Retinal pigment epithelial cell (primary cell): ENCODE results near the gene PARD6B.

Source experiments
- DNase-seq: peaks from one replicate; pipeline ENCODE4 v3.0.0-alpha.2; 2010; ENCODE audit warnings: low read depth
- H3K4me3 ChIP-seq: 2 replicates; pipeline ENCODE4 v1.5.1; 2011; ENCODE audit warnings: mild to moderate bottlenecking, low read length, control low read depth, moderate library complexity
- TF ChIP-seq, protein P1 (sequence below): conservative IDR thresholded peaks from 2 replicates; pipeline ENCODE4 v1.5.1; 2011; ENCODE audit warnings: low read depth, low read length, control low read depth, inconsistent platforms

Gene PARD6B

DNA sequence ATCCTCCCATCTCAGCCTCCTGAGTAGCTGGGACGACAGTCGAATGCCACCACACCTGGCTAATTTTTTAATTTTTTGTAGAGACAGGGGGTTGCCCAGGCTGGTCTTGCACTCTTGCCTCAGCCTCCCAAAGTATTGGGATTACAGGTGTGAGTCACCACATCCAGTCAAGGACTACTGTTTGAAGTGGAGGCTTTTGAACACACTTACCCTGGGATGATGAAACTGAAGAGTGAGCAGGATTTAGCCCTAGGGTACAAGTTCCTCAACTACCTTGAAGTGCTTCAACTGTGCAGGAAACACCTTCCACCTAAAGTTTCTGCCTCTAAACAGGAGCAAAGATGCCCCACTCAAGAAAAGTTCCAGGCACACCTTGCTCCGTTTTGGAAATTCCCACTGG is 15.7 kb upstream of the PARD6B start:
- DNase-seq, result no peak
- TF ChIP-seq, protein P1, sequence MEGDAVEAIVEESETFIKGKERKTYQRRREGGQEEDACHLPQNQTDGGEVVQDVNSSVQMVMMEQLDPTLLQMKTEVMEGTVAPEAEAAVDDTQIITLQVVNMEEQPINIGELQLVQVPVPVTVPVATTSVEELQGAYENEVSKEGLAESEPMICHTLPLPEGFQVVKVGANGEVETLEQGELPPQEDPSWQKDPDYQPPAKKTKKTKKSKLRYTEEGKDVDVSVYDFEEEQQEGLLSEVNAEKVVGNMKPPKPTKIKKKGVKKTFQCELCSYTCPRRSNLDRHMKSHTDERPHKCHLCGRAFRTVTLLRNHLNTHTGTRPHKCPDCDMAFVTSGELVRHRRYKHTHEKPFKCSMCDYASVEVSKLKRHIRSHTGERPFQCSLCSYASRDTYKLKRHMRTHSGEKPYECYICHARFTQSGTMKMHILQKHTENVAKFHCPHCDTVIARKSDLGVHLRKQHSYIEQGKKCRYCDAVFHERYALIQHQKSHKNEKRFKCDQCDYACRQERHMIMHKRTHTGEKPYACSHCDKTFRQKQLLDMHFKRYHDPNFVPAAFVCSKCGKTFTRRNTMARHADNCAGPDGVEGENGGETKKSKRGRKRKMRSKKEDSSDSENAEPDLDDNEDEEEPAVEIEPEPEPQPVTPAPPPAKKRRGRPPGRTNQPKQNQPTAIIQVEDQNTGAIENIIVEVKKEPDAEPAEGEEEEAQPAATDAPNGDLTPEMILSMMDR, result no peak
- no peak overlapping the region for H3K4me3 ChIP-seq

DNA sequence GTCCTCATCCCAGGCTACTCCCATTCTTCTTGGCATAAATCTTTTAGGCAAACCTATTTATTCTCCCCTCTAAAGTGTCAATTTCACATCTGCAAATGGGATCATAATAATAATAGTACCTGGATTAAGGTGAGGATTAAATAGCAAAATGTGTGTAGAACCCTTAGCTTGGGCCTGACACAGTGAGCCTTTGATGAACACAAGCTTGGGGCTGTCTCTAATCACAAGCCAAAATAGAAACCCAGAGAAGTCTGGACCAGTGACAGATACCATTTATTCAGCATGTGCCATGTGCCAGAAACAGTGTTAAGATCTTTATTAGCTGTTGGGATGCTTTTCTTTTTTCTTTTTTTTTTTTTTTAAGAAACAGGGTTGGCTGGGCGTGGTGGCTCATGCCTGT is 14.9 kb upstream of the PARD6B start:
- no peak for DNase-seq
- TF ChIP-seq, protein P1, result no peak
- H3K4me3 ChIP-seq, result no peak overlapping the region

DNA sequence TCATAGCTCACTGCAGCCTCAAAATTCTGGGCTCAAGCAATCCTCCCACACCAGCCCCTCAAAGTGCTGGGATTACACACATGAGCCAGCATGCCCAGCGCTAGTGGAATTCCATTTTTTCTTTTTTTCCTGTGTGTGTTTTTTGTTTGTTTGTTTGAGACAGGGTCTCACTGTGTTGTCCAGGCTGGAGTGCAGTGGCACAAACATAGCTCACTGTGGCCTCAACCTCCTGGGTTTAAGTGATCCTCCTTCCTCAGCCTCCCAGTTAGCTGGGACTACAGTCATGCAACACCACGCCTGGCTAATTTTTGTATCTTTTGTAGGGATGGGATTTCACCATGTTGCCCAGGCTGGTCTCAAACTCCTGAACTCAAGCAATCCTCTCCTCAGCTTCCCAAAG is 14.1 kb upstream of the PARD6B start:
- H3K4me3 ChIP-seq, result no peak overlapping the region
- DNase-seq, result no peak
- TF ChIP-seq, protein P1, result no peak

DNA sequence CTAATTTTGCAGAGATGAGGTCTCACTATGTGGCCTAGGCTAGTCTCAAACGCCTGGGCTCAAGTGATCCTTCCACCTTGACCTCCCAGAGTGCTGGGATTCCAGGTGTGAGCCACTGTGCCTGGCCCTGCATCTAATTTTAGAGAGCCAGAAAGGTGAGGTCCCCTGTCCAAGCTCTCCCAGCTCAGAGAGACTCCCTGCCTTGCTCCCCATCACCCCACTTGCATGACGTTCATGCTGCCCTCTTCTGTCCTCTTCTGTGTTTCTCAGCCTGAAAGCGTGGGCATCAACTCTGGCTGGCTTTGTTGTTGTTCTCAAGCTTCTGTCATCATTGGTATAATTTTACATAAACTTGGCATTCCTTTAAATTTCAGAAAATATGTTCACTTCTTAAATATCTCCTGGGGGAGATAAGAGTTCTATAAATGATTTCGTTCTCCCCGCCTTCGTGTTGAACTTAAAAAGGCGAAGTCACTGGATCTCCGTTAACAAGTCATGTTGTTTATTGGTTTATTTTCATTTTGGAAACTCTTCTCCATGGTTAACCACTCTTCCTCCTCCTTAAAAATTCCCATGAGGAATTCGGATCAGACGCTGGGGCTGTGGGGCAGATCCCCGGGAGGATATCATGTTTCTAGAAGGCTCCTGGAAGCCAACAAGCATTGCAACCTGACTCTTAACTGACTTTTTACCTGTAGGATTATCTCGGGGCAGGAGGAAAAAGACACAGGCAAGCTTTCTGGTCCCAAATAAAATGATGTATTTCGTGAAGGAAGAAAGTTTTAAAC is 13.2 kb upstream of the PARD6B start:
- TF ChIP-seq, protein P1, result peak; percentile 8
- H3K4me3 ChIP-seq, result no peak overlapping the region
- no peak for DNase-seq

DNA sequence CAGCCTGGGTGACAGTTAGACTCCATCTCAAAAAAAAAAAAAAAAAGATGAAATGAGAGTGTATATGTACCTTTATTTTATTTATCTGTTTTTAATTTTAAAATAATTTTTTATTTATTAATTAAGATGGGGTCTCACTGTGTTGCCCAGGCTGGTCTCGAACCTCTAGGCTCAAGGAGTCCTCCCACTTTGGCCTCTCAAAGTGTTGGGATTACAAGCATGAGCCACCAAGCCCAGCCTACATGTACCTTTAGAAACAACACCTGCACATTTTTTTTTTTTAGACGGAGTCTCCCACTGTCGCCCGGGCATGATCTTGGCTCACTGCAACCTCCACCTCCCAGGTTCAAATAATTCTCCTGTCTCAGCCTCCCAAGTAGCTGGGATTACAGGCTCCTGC is 12.1 kb upstream of the PARD6B start:
- TF ChIP-seq, protein P1, result no peak
- no peak for DNase-seq
- H3K4me3 ChIP-seq, result no peak overlapping the region

DNA sequence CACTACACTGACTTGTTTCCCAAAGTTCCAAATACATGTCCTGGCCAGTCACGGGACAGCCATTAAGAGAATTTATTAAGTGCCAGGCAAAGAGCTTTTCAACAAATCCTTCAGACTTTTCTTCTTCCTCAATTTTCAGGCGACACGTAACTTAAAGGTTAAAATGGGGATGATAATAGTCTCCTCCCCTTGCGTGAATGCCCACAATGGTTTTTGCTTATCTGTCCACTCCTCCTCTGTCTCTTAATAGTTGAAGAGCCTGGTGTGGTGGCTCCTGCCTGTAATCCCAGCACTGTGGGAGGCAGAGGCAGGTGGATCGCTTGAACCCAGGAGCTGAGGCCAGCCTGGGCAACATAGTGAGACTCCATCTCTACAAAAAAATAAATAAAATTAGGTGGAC is 11.4 kb upstream of the PARD6B start:
- no peak for DNase-seq
- H3K4me3 ChIP-seq, result no peak overlapping the region
- TF ChIP-seq, protein P1, result no peak

DNA sequence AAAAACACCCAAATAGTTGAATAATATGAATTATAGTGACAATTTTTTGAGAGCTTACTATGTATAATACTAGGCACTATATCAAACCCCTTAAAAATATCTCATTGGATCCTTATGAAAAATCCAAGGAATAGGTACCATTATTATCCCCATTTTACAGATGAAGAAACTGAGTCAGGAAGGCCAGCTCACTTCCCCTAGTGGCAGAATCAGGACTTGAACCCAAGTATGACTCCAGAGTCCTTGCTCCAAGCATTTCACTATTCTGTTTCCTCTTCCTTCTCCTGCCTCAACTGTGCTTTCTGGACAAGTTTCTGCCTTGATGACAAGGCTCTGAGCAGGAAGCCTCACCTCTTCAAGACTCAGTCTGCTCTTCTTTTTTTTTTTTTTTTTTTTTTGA is 10.8 kb upstream of the PARD6B start:
- TF ChIP-seq, protein P1, result no peak
- DNase-seq, result no peak
- no peak overlapping the region for H3K4me3 ChIP-seq
